ENCODE data around the gene SPINK8.

DNA sequence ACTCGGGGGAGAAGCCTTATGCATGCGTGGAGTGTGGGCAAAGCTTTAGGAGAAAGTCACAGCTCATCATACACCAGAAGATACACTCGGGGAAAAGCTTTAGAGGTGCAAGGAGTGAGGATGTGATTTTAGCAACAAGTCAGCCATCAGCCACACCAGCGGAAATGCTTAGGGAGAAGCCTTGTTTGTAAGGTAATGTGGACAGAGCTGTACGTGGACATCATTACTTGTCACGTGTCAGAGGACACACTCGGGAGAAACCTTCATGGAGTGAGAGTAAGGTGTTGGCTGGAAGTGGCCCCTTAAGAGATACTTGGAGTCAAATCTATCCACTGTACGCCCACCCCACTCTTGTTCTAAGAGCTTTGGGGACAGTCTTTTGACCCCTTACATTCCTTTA lies 63.9 kb downstream of the SPINK8 start:
- TF ChIP-seq CTCF (conservative IDR thresholded peaks at IDR 0.05; ENCODE audit: low read length) (no peak), EZH2phosphoT487 (IDR thresholded peaks at IDR 0.05; ENCODE audit: borderline replicate concordance) (no peak)
